Panc1 (cell line): ENCODE results near the gene MALL.

Experiments
- POLR2AphosphoS5 ChIP-seq: IDR thresholded peaks from 2 replicates; pipeline ENCODE4 v1.6.1; 2012; ENCODE audit warnings: mild to moderate bottlenecking, low read depth, low read length, moderate library complexity
- REST ChIP-seq, 2 experiments: IDR thresholded peaks; 2 replicates each; pipeline ENCODE4 v1.6.1; 2011 to 2012; ENCODE audit warnings: low read depth in 2 of 2, control low read depth in 1 of 2, low read length in 1 of 2, mild to moderate bottlenecking in 1 of 2, moderate library complexity in 1 of 2; ENCODE audit not compliant: insufficient read depth in 1 of 2
- SIN3A ChIP-seq: IDR thresholded peaks from 2 replicates; pipeline ENCODE4 v1.6.1; 2012; ENCODE audit warnings: low read depth, mild to moderate bottlenecking, low read length, moderate library complexity, borderline replicate concordance; ENCODE audit not compliant: insufficient read depth
- TCF7L2 ChIP-seq: IDR thresholded peaks from 2 replicates; pipeline ENCODE4 v1.6.1; 2011; ENCODE audit warnings: mild to moderate bottlenecking, low read depth, low read length, inconsistent platforms
- TF ChIP-seq, protein P1 (sequence below): fragments of 450-650 bp; IDR thresholded peaks from 2 replicates; pipeline ENCODE4 v1.5.1; 2017; ENCODE audit warnings: mild to moderate bottlenecking

- TF ChIP-seq, protein P1, sequence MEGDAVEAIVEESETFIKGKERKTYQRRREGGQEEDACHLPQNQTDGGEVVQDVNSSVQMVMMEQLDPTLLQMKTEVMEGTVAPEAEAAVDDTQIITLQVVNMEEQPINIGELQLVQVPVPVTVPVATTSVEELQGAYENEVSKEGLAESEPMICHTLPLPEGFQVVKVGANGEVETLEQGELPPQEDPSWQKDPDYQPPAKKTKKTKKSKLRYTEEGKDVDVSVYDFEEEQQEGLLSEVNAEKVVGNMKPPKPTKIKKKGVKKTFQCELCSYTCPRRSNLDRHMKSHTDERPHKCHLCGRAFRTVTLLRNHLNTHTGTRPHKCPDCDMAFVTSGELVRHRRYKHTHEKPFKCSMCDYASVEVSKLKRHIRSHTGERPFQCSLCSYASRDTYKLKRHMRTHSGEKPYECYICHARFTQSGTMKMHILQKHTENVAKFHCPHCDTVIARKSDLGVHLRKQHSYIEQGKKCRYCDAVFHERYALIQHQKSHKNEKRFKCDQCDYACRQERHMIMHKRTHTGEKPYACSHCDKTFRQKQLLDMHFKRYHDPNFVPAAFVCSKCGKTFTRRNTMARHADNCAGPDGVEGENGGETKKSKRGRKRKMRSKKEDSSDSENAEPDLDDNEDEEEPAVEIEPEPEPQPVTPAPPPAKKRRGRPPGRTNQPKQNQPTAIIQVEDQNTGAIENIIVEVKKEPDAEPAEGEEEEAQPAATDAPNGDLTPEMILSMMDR: no peak
- TF ChIP-seq POLR2AphosphoS5: no peak
- TF ChIP-seq TCF7L2: no peak
- TF ChIP-seq REST (IDR thresholded peaks at IDR 0.05; ENCODE audit: insufficient read depth in 1 of 2, low read depth in 2 of 2, low read length in 1 of 2): no peak
- no peak for TF ChIP-seq SIN3A
Observed at GRCh38 chr2:110104025-110104771, 11.4 kb downstream of the MALL start.
